Transverse colon (tissue), 4 donors: ENCODE data around the gene CCDC141. TPM values are rescaled to one million over a fixed set of nuclear protein-coding genes. Genes with fewer than 3 reads are reported as not detected.

Source experiments
- DNase-seq: peaks from one replicate; pipeline ENCODE4 v3.0.0-alpha.2; 2019
- H3K27ac ChIP-seq, 4 donors: fragments of 200-600 bp; sonication (generic); 2 replicates each; pipeline ENCODE4 v1.5.1; 2016 to 2018; ENCODE audit warnings: inconsistent platforms in 4 of 4
- H3K27me3 ChIP-seq: fragments of 200-600 bp; sonication (generic); 2 replicates; pipeline ENCODE4 v1.5.1; 2017; ENCODE audit warnings: inconsistent platforms
- H3K36me3 ChIP-seq, 4 donors: fragments of 200-600 bp; sonication (generic); 2 replicates each; pipeline ENCODE4 v1.5.1; 2017 to 2019; ENCODE audit warnings: inconsistent platforms in 4 of 4
- H3K4me1 ChIP-seq, 4 donors: fragments of 200-600 bp; sonication (generic); 2 replicates each; pipeline ENCODE4 v1.5.1; 2017 to 2020; ENCODE audit warnings: inconsistent platforms in 4 of 4
- H3K4me3 ChIP-seq, 4 donors: fragments of 200-600 bp; sonication (generic); 1 replicate in 1 of 4; 2 replicates in 3 of 4; pipeline versions ENCODE4 v1.5.1 to v1.6.1; 2017 to 2019; ENCODE audit warnings: inconsistent platforms in 4 of 4
- H3K9me3 ChIP-seq, 2 donors: fragments of 200-600 bp; sonication (generic); 2 replicates each; pipeline ENCODE4 v1.5.1; 2017 to 2019; ENCODE audit warnings: inconsistent platforms in 2 of 2
- EP300 ChIP-seq: sonication (generic); formaldehyde crosslinking; IDR thresholded peaks from one replicate; pipeline ENCODE4 v1.6.1; 2017; ENCODE audit warnings: antibody characterized with exemption, low read depth
- POLR2A ChIP-seq: fragments of 450-650 bp; IDR thresholded peaks from one replicate; pipeline ENCODE4 v1.6.1; 2016; ENCODE audit warnings: antibody characterized with exemption, mild to moderate bottlenecking, moderate library complexity
- POLR2AphosphoS5 ChIP-seq, 3 donors: sonication (generic); formaldehyde crosslinking; IDR thresholded peaks; one replicate each; pipeline ENCODE4 v1.6.1; 2016; ENCODE audit warnings: antibody characterized with exemption in 3 of 3
- WGBS, 2 donors: methylation state at CpG; one replicate each; pipeline ENCODE4 v1.1.5; 2018; ENCODE audit warnings: low coverage in 1 of 2; 5-methylcytosine and 5-hydroxymethylcytosine counted together
- in situ Hi-C, 4 donors: fragments of 200-750 bp; cut with MboI; loops; one replicate each; pipeline versions ENCODE4 v1.15.0 to v1.15.1; 2017; ENCODE audit warnings: low sequenced_read_pairs in 3 of 4, low pct_ligation_motif_present in 1 of 4, low pct_unique_long_range_greater_than_20kb in 1 of 4
- intact Hi-C: fragments of 100-400 bp; cut with DNase I; formaldehyde crosslinking; loops from one replicate; pipeline ENCODE4 v1.15.1; 2023; ENCODE audit warnings: low total_unique reads
- total RNA-seq, 4 donors: library from RNA; depleted of rRNA; stranded (reverse); fragments of >200 nt; gene quantifications; one replicate each; pipeline ENCODE4 v1.1.0, GENCODE V29; 2016
- TF ChIP-seq, protein P1 (sequence below), 5 experiments: fragments of 200-600 bp in 3 of 5; fragments of 450-650 bp in 2 of 5; sonication (generic) in 3 of 5; IDR thresholded peaks; 1 replicate in 2 of 5; 2 replicates in 3 of 5; pipeline ENCODE4 v1.5.1; 2016 to 2017; ENCODE audit warnings: antibody characterized with exemption in 5 of 5, inconsistent platforms in 3 of 5, mild to moderate bottlenecking in 2 of 5, moderate library complexity in 1 of 5

CCDC141 gene
- total RNA-seq, 4 donors from 2014 or later, result 0.40 to 8.6 (median 2.4) TPM

DNA sequence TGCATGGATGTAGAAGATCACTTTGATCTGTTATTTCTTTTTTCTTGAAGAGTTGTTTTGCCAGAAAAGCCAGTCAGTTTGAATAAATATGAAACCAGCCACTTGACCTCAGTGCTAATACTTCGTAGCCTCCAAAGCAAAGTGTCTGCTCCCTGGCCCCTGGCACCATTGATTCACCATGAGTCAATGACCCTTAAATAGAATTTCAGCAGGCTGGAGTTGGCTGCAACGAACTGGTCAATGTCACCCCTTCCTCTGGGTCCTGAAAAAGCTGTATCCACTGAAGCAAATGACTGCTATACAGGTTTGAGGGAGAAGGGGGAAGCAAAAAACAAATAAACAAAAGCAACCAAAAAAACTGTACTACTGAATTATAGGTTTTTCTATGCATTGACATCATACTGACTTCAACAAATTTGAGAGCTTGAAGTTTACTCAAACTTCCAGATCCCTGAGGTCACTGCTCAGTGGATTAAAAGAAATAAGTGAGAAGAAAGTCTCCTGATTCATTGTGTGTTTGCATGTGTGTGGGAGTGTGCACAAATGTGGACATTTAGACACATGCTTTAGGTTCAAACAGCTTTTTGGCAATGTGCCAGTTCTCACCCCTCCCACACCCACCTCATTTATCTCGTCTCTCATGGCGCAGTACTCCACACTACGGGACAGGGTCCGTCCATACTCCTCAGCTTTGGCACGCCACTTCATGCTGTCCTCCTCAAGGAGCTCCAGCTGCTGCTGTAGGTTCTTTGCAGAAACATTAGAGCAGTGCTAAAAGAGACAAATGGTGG, 184.6 kb downstream of the CCDC141 start:
- in situ Hi-C loops (no loop called here), intact Hi-C loops (no loop called here)
- no peak for TF ChIP-seq EP300
- TF ChIP-seq, protein P1, sequence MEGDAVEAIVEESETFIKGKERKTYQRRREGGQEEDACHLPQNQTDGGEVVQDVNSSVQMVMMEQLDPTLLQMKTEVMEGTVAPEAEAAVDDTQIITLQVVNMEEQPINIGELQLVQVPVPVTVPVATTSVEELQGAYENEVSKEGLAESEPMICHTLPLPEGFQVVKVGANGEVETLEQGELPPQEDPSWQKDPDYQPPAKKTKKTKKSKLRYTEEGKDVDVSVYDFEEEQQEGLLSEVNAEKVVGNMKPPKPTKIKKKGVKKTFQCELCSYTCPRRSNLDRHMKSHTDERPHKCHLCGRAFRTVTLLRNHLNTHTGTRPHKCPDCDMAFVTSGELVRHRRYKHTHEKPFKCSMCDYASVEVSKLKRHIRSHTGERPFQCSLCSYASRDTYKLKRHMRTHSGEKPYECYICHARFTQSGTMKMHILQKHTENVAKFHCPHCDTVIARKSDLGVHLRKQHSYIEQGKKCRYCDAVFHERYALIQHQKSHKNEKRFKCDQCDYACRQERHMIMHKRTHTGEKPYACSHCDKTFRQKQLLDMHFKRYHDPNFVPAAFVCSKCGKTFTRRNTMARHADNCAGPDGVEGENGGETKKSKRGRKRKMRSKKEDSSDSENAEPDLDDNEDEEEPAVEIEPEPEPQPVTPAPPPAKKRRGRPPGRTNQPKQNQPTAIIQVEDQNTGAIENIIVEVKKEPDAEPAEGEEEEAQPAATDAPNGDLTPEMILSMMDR (IDR thresholded peaks at IDR 0.05), result no peak
- TF ChIP-seq POLR2AphosphoS5 (IDR thresholded peaks at IDR 0.05), result no peak
- no peak for TF ChIP-seq POLR2A
- no peak for DNase-seq
- Histone ChIP-seq H3K36me3 (no peaks in the 10 kb centered on the region), H3K27ac (no peak overlapping the region), H3K9me3 (no peaks in the 10 kb centered on the region), H3K4me1 (peaks cover 0 to 9% (median 0%) of the 10 kb centered on the region in 4 donors), H3K27me3 (no peaks in the 10 kb centered on the region), H3K4me3 (no peak overlapping the region)
- WGBS, 2 donors, result 33 to 57% methylated on average over 1 to 7 of the region's 7 CpGs

DNA sequence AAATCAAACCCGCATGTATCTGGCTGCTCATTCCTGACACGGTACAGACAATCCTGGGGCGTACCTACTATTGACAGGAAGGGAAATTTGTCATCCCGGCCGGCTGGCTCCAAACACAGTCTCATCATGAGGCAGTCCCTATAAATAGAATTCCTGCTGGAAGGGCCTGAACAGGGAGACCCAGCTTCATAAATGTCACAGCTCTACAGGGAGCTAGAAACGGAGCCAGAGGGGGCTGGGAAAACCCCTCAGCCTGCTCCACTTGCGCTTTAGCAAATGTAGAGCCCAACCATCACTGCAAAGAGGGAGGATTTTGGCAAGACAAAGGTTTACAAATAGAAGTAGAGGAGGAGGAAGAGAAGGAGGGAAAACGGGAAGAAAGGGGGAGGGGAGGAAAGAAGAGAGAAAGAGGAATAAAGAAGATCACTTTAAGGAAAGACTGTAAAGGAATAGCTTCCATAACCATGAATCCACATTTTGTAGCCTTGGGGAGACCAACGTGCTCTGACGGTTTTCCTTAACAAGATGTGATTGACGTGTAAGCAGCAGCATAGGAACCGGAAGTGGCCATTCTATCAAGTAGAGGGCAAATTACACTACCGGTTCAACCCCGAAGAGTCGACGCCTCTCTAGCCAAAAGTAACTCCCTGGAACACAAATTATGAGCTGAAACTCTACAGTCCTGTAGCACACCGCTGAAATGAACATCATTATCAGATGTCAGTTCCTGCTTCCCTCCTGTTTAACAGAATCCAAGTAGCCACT, 185.9 kb downstream of the CCDC141 start:
- Histone ChIP-seq H3K36me3 (no peaks in the 10 kb centered on the region), H3K27me3 (no peaks in the 10 kb centered on the region), H3K27ac (peak overlapping the region; percentile 5 to 23 (median 16)), H3K4me1 (peaks cover 0 to 9% (median 0%) of the 10 kb centered on the region in 4 donors), H3K4me3 (no peak overlapping the region), H3K9me3 (no peaks in the 10 kb centered on the region)
- DNase-seq, result no peak
- intact Hi-C loops (no loop called here), in situ Hi-C loops (no loop called here)
- TF ChIP-seq EP300, result no peak
- no peak for TF ChIP-seq POLR2AphosphoS5 (IDR thresholded peaks at IDR 0.05)
- TF ChIP-seq POLR2A, result no peak
- TF ChIP-seq, protein P1 (IDR thresholded peaks at IDR 0.05), result no peak
- 65 to 72% methylated on average over 14 to 17 of the region's 17 CpGs for WGBS, 2 donors

DNA sequence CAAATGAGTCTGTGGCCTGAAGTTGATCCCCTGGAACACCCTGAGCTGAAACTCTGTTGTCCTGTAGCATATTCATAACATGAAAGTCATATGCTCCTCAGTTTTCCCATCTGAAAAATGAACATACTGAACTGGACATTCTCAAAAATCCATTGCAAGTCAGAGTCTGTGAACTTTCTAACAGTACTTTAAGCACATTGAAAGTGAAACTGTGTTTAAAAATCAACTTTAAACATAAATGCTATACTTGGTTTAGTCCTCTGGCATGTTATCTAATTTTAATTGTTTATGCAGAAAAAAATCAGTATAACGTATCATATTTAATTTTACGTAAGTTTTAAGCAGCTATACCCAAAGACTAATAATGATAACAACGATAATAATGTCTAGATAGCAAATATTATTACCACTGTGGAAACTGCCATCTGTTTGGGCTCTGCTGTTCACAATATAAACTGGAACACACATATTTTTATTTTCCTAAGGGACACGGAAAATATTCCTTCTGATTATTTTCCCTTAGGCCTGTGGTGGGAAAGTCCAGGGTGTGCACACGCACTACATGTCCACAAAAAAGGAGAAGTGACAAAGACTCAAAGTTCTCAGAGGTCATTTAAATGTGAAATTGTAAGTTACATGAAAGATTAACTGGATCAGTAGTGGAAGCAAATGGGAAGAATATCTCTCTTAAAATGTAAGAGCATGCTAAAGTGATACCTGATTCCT, 186.6 kb downstream of the CCDC141 start:
- in situ Hi-C loops (no loop called here), intact Hi-C loops (no loop called here)
- Histone ChIP-seq H3K27me3 (no peaks in the 10 kb centered on the region), H3K27ac (peak overlapping the region; percentile 5 to 23 (median 16)), H3K4me3 (no peak overlapping the region), H3K36me3 (no peaks in the 10 kb centered on the region), H3K4me1 (peaks cover 0 to 9% (median 0%) of the 10 kb centered on the region in 4 donors), H3K9me3 (no peaks in the 10 kb centered on the region)
- DNase-seq, result no peak
- WGBS, 2 donors, result 61 to 63% methylated on average over 5 of the region's 5 CpGs
- no peak for TF ChIP-seq EP300
- no peak for TF ChIP-seq POLR2AphosphoS5 (IDR thresholded peaks at IDR 0.05)
- TF ChIP-seq, protein P1 (IDR thresholded peaks at IDR 0.05), result no peak
- TF ChIP-seq POLR2A, result no peak

DNA sequence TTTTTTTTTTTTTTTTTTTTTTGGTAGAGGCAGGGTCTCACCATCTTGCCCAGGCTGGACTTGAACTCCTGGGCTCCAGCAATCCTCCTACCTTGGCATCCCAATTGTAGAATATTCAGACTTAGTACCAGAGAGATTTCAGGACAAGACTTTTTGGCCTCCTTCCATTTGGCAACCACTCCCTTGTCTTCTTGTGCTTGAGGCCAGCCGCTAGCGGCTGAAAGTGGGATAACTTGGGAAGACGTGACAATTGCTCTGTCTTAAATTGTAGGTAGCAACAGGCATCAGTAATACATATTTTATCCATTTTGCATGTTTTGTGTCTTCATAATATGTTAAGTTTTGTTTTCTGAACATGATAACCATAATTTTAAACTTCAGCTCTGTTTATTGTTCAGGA, 189.4 kb downstream of the CCDC141 start:
- Histone ChIP-seq H3K9me3 (no peaks in the 10 kb centered on the region), H3K36me3 (no peaks in the 10 kb centered on the region), H3K4me3 (no peak overlapping the region), H3K27ac (no peak overlapping the region), H3K27me3 (no peaks in the 10 kb centered on the region), H3K4me1 (peaks cover 0 to 9% (median 0%) of the 10 kb centered on the region in 4 donors)
- in situ Hi-C loops, result no loop called here
- TF ChIP-seq, protein P1 (IDR thresholded peaks at IDR 0.05), result peak in 1 of 5 experiments; percentile 9
- no peak for TF ChIP-seq EP300
- no peak for DNase-seq
- 20 to 58% methylated on average over 1 to 3 of the region's 3 CpGs for WGBS, 2 donors
- intact Hi-C loops, result no loop called here
